Articular chondrocyte of knee joint (primary cell): ENCODE data around the gene PRAMEF15. TPM values are rescaled to one million over a fixed set of nuclear protein-coding genes. Genes with fewer than 3 reads are reported as not detected.

Source experiments
- small RNA-seq: library from RNA; depleted of rRNA; stranded (forward); fragments of <200 nt; gene quantifications from one replicate; pipeline ENCODE3, GENCODE V24; 2012
- total RNA-seq: library from RNA; depleted of rRNA; stranded (reverse); fragments of >200 nt; gene quantifications from 2 replicates; pipeline ENCODE4 v1.2.3, GENCODE V29; 2012

The PRAMEF15 gene
- total RNA-seq, result not detected in 2 replicates

DNA sequence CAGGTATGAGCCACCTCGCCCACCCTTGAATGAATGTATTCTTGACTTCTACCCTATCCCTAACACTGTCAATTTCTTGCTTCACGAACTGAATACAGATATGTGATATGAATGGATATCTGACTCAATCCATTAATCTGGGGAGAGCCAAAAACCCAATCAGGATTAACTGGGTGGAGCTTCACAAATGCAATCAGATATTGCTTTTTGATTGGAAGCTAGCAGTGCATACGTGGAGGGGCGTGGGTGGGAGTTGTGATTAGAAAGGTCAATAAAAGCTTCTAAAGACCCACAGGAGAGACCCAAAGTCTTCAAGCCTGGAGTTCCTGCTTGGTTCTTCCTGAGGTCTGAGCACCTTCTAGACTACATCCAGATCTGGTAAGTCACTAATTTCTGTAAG is at the start of gene PRAMEF15:
Gene PRAMEF15, plus strand, starts transcription at position 301 of the 400 bp plus-strand sequence. CDS start 2,827 bp downstream, outside the sequence.

DNA sequence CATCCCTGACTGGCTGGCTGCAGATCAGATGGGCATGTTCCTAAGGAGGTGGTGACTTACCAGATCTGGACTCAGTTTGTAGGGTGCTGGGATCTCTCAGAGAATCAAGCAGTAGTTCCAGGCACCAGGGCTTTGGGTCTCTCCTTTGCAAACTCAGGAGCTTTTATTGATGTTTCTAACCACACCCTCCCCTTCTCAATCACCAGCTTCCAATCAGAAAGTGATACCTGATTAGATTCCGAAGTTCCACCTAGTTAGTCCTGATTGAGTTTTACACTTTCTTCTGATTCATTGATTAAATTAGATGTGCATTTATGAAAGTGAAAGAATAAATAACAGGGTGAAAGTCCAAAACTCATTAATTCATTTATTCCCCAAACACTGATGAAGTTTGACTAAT is 30.3 kb upstream of the PRAMEF15 start, which contains the start of gene PRAMEF8:
Gene PRAMEF8, minus strand, starts transcription at position 101 of the 400 bp plus-strand sequence. CDS start 1,046 bp downstream, outside the sequence.

GRCh38 chr1:13303239-13303638 is 12.1 kb upstream of the PRAMEF15 start, which contains the start of gene PRAMEF33:
TSS of gene PRAMEF33 (plus strand) at chr1:13303539. CDS start at chr1:13305955, 2,416 bp downstream.

GRCh38 chr1:13347034-13347433 is 31.7 kb downstream of the PRAMEF15 start, which contains the start of gene PRAMEF14:
TSS of gene PRAMEF14 (minus strand) at chr1:13347134. CDS start at chr1:13345314, 1,820 bp downstream.

Small RNAs within 50 kb of the gene (small RNA-seq; reads per million reads assigned to genes)
- not detected for gene RNU6-771P

Other genes starting within 250 kb of the PRAMEF15 start
- gene PRAMEF25, start 244.8 kb upstream of the PRAMEF15 start, total RNA-seq, result not detected in 2 replicates
- gene HNRNPCL2, start 198.7 kb upstream of the PRAMEF15 start, total RNA-seq, result not detected in 2 replicates
- not detected in 2 replicates for gene PRAMEF26, start 159.6 kb upstream of the PRAMEF15 start, total RNA-seq
- not detected in 2 replicates for gene HNRNPCL4, start 149.9 kb upstream of the PRAMEF15 start, total RNA-seq
- not detected in 2 replicates for gene PRAMEF9, start 143.7 kb upstream of the PRAMEF15 start, total RNA-seq
- not detected in 2 replicates for gene PRAMEF13, start 114.2 kb upstream of the PRAMEF15 start, total RNA-seq
- not detected in 2 replicates for gene PRAMEF18, start 89.4 kb upstream of the PRAMEF15 start, total RNA-seq
- gene PRAMEF5, start 61.4 kb upstream of the PRAMEF15 start, total RNA-seq, result not detected in 2 replicates
- gene PRAMEF8, start 30.4 kb upstream of the PRAMEF15 start, total RNA-seq, result not detected in 2 replicates
- gene PRAMEF33, start 12.0 kb upstream of the PRAMEF15 start, total RNA-seq, result not detected in 2 replicates
- gene PRAMEF14, start 31.6 kb downstream of the PRAMEF15 start, total RNA-seq, result not detected in 2 replicates
- not detected in 2 replicates for gene PRAMEF19, start 56.4 kb downstream of the PRAMEF15 start, total RNA-seq
- gene PRAMEF17, start 74.1 kb downstream of the PRAMEF15 start, total RNA-seq, result not detected in 2 replicates
- not detected in 2 replicates for gene PRAMEF20, start 94.9 kb downstream of the PRAMEF15 start, total RNA-seq
- not detected in 2 replicates for gene LRRC38, start 198.4 kb downstream of the PRAMEF15 start, total RNA-seq